Measurements from ENCODE around the gene ZNF491. TPM values are rescaled to one million over a fixed set of nuclear protein-coding genes. Genes with fewer than 3 reads are reported as not detected.
A peak's percentile ranks its signal among the peaks of the same experiment; 100 is the strongest.

ZNF491 gene
- total RNA-seq, 2 experiments from 2014 or later: 0.41 to 1.1 TPM

GRCh38 chr19:11813703-11814028 lies 15.3 kb downstream of the ZNF491 start:
- H3K27ac ChIP-seq (ENCODE audit: low read depth in 1 of 2, low read length in 2 of 2): no peak overlapping the region
- no peak for ATAC-seq (ENCODE audit: poor library complexity)
- ChIA-PET CTCF (interaction anchor here (1.1 to 5.9 kb wide), 2 partner anchors 16 to 68 kb away, joined by 3 to 45 read pairs; partner anchors contain the start of gene ZNF491), POLR2A (interaction anchor here (0.8 to 2.7 kb wide), 4 partner anchors 16 to 111 kb away, joined by 4 to 9 read pairs (median 6); partner anchors contain the start of genes ZNF439, ZNF441 and ZNF491)
- H3K9me3 ChIP-seq (ENCODE audit: control insufficient read depth in 1 of 2, insufficient read depth in 1 of 2, low read length in 2 of 2): peaks cover 12 to 15% of the 10 kb centered on the region in 2 experiments
- Mint-ChIP-seq H3K27me3 (no peaks in the 10 kb centered on the region), H3K9me3 (peaks cover 6% of the 10 kb centered on the region), H3K27ac (peak overlapping the region; percentile 75), H3K4me3 (peak overlapping the region; percentile 98), H3K36me3 (ENCODE audit: low read depth) (peaks cover 57% of the 10 kb centered on the region), H3K4me1 (ENCODE audit: low read depth) (peaks cover 33% of the 10 kb centered on the region)
- no peak for DNase-seq
- TF ChIP-seq CTCF (IDR thresholded peaks at IDR 0.05): no peak
- H3K4me1 ChIP-seq (ENCODE audit: insufficient read depth, low read length): peaks cover 23% of the 10 kb centered on the region
- H3K27me3 ChIP-seq (ENCODE audit: control insufficient read depth in 1 of 2, insufficient read depth in 2 of 2, low read length in 2 of 2): no peaks in the 10 kb centered on the region
- H3K4me3 ChIP-seq (ENCODE audit: low read length): peak overlapping the region; percentile 97
- H3K36me3 ChIP-seq (ENCODE audit: insufficient read depth, low read length): no peaks in the 10 kb centered on the region
- intact Hi-C loops (cut with DNase I, micrococcal nuclease): loop anchor here (1.0 to 5.0 kb wide), 3 partner anchors 15 to 174 kb away; partner anchors contain the start of gene ZNF439 (in 2 of the 2)

GRCh38 chr19:11814029-11814699 lies 15.8 kb downstream of the ZNF491 start, which contains the start of gene ZNF440:
TSS of gene ZNF440 (plus strand) at chr19:11814273. CDS start at chr19:11814448, 175 bp downstream.
- Histone ChIP-seq H3K36me3 (ENCODE audit: insufficient read depth, low read length) (no peaks in the 10 kb centered on the region), H3K4me3 (ENCODE audit: low read length) (peak within 1 kb of the TSS; percentile 97), H3K9me3 (ENCODE audit: control insufficient read depth in 1 of 2, insufficient read depth in 1 of 2, low read length in 2 of 2) (peaks cover 7 to 14% of the 10 kb centered on the region in 2 experiments), H3K27me3 (ENCODE audit: control insufficient read depth in 1 of 2, insufficient read depth in 2 of 2, low read length in 2 of 2) (no peaks in the 10 kb centered on the region), H3K4me1 (ENCODE audit: insufficient read depth, low read length) (peaks cover 23% of the 10 kb centered on the region), H3K27ac (ENCODE audit: low read depth in 1 of 2, low read length in 2 of 2) (peak within 1 kb of the TSS in 1 of 2 donors; percentile 5)
- peak; percentile 65 to 89 (median 77) for DNase-seq
- Mint-ChIP-seq H3K36me3 (ENCODE audit: low read depth) (peaks cover 56% of the 10 kb centered on the region), H3K4me1 (ENCODE audit: low read depth) (peaks cover 33% of the 10 kb centered on the region), H3K27ac (peak within 1 kb of the TSS; percentile 75), H3K27me3 (no peaks in the 10 kb centered on the region), H3K9me3 (peaks cover 3% of the 10 kb centered on the region), H3K4me3 (peak within 1 kb of the TSS; percentile 98)
- ChIA-PET POLR2A (interaction anchor here (0.8 to 2.7 kb wide), 4 partner anchors 16 to 439 kb away, joined by 3 to 9 read pairs (median 6); partner anchors contain the start of genes SWSAP1, ZNF439 and ZNF491), CTCF (interaction anchor here (1.1 to 5.9 kb wide), 2 partner anchors 16 to 67 kb away, joined by 3 to 45 read pairs; partner anchors contain the start of gene ZNF491)
- peak; percentile 95 for ATAC-seq (ENCODE audit: poor library complexity)
- no peak for TF ChIP-seq CTCF (IDR thresholded peaks at IDR 0.05)
- intact Hi-C loops (cut with DNase I, micrococcal nuclease): loop anchor here (5.0 kb wide), 2 partner anchors 33 to 173 kb away; partner anchors contain the start of gene ZNF439 (in 2 of the 2)

GRCh38 chr19:11814700-11815035 lies 16.3 kb downstream of the ZNF491 start:
- Histone ChIP-seq H3K27ac (ENCODE audit: low read depth in 1 of 2, low read length in 2 of 2) (no peak overlapping the region), H3K4me1 (ENCODE audit: insufficient read depth, low read length) (peaks cover 23% of the 10 kb centered on the region), H3K9me3 (ENCODE audit: control insufficient read depth in 1 of 2, insufficient read depth in 1 of 2, low read length in 2 of 2) (peaks cover 2 to 13% of the 10 kb centered on the region in 2 experiments), H3K36me3 (ENCODE audit: insufficient read depth, low read length) (no peaks in the 10 kb centered on the region), H3K4me3 (ENCODE audit: low read length) (peak overlapping the region; percentile 97), H3K27me3 (ENCODE audit: control insufficient read depth in 1 of 2, insufficient read depth in 2 of 2, low read length in 2 of 2) (no peaks in the 10 kb centered on the region)
- intact Hi-C loops (cut with DNase I, micrococcal nuclease): loop anchor here (5.0 kb wide), 2 partner anchors 33 to 173 kb away; partner anchors contain the start of gene ZNF439 (in 2 of the 2)
- Mint-ChIP-seq H3K9me3 (peaks cover 3% of the 10 kb centered on the region), H3K4me1 (ENCODE audit: low read depth) (peaks cover 33% of the 10 kb centered on the region), H3K27ac (peak overlapping the region; percentile 75), H3K4me3 (peak overlapping the region; percentile 77), H3K27me3 (no peaks in the 10 kb centered on the region), H3K36me3 (ENCODE audit: low read depth) (peaks cover 55% of the 10 kb centered on the region)
- no peak for TF ChIP-seq CTCF (IDR thresholded peaks at IDR 0.05)
- ChIA-PET CTCF (interaction anchor here (5.9 kb wide), 1 partner anchor 17 kb away, joined by 45 read pairs; the partner anchor contains the start of gene ZNF491), POLR2A (interaction anchor here (0.8 to 2.7 kb wide), 4 partner anchors 17 to 440 kb away, joined by 3 to 9 read pairs (median 6); partner anchors contain the start of genes SWSAP1, ZNF439 and ZNF491)
- ATAC-seq (ENCODE audit: poor library complexity): no peak
- DNase-seq: peak in 1 of 14 experiments; percentile 1

Measured in CD4-positive, alpha-beta T cell (primary cell).